OCI-LY7 (cell line): ENCODE data around the gene KPNA3. TPM values are rescaled to one million over a fixed set of nuclear protein-coding genes. Genes with fewer than 3 reads are reported as not detected.

Experiments
- BruUV-seq: library from RNA; stranded (reverse); fragments of 400-500 nt; replicated peaks from 2 replicates; lab custom pipeline; 2021; lab: Mats Ljungman, UMichigan
- CTCF ChIA-PET: fragments of 300-600 bp; sonication (Branson Sonifier 250); formaldehyde crosslinking; loops from one replicate; lab custom pipeline; 2022; ENCODE audit warnings: antibody characterized with exemption; ENCODE audit not compliant: unreplicated experiment; lab: Charles Lee
- POLR2A ChIA-PET: fragments of 300-600 bp; sonication (Branson Sonifier 250); formaldehyde crosslinking; loops from one replicate; lab custom pipeline; 2022; ENCODE audit warnings: antibody characterized with exemption; lab: Charles Lee
- DNase-seq: peaks from one replicate; pipeline ENCODE4 v3.0.0-alpha.2; 2015; ENCODE audit warnings: low spot score
- H2AFZ ChIP-seq: fragments of 200-600 bp; sonication (generic), shearing (Covaris generic); 2 replicates; pipeline ENCODE4 v1.6.1; 2014; ENCODE audit warnings: mild to moderate bottlenecking, antibody characterized with exemption, low read length, moderate library complexity
- H3K27ac ChIP-seq: fragments of 200-600 bp; sonication (generic); 2 replicates; pipeline ENCODE4 v1.5.1; 2014; ENCODE audit warnings: mixed run types, low read depth, mild to moderate bottlenecking, moderate library complexity, low read length, inconsistent platforms; ENCODE audit not compliant: poor library complexity, severe bottlenecking
- H3K36me3 ChIP-seq: fragments of 200-600 bp; sonication (generic); 2 replicates; pipeline ENCODE4 v1.6.1; 2014; ENCODE audit warnings: mild to moderate bottlenecking, antibody characterized with exemption, low read length, moderate library complexity, mixed read lengths; ENCODE audit not compliant: insufficient read depth
- H3K4me1 ChIP-seq: fragments of 200-600 bp; sonication (generic); 2 replicates; pipeline ENCODE4 v1.5.1; 2014; ENCODE audit warnings: mild to moderate bottlenecking, low read length; ENCODE audit not compliant: insufficient read depth, poor library complexity, severe bottlenecking
- H3K4me2 ChIP-seq: fragments of 200-600 bp; sonication (generic); 2 replicates; pipeline ENCODE4 v1.6.1; 2014; ENCODE audit warnings: mild to moderate bottlenecking, low read length
- H3K4me3 ChIP-seq: fragments of 200-600 bp; sonication (generic); 2 replicates; pipeline ENCODE4 v1.5.1; 2014; ENCODE audit warnings: mild to moderate bottlenecking, low read depth, low read length; ENCODE audit not compliant: poor library complexity, severe bottlenecking
- H3K79me2 ChIP-seq: fragments of 200-600 bp; sonication (generic); 2 replicates; pipeline ENCODE4 v1.6.1; 2016; ENCODE audit warnings: low read depth, mild to moderate bottlenecking, low read length, moderate library complexity, mixed read lengths; ENCODE audit not compliant: insufficient read depth
- H3K9me2 ChIP-seq: fragments of 200-600 bp; sonication (generic); 2 replicates; pipeline ENCODE4 v1.6.1; 2016; ENCODE audit warnings: mild to moderate bottlenecking, low read length, mixed read lengths; ENCODE audit not compliant: insufficient read depth
- H3K9me3 ChIP-seq: fragments of 200-600 bp; sonication (generic); 2 replicates; pipeline ENCODE4 v1.6.1; 2014; ENCODE audit warnings: mild to moderate bottlenecking, mixed run types, low read length, mixed read lengths
- H4K20me1 ChIP-seq: fragments of 200-600 bp; sonication (generic); 2 replicates; pipeline ENCODE4 v1.6.1; 2014; ENCODE audit warnings: mild to moderate bottlenecking, antibody characterized with exemption, low read length, moderate library complexity, mixed read lengths; ENCODE audit not compliant: insufficient read depth
- EZH2phosphoT487 ChIP-seq: fragments of 200-600 bp; sonication (generic); IDR thresholded peaks from 2 replicates; pipeline ENCODE4 v1.6.1; 2018; ENCODE audit warnings: low read depth, borderline replicate concordance, mild to moderate bottlenecking, mixed run types, antibody characterized with exemption, low read length, moderate library complexity, mixed read lengths
- intact Hi-C: fragments of 100-400 bp; cut with micrococcal nuclease; formaldehyde crosslinking; loops from one replicate; pipeline ENCODE4 v1.10.0; 2022; ENCODE audit not compliant: unreplicated experiment
- total RNA-seq, 2 experiments: library from RNA; depleted of rRNA in 1 of 2; stranded (reverse); fragments of >200 nt in 1 of 2; shearing (Covaris generic) in 1 of 2; gene quantifications; 2 replicates each; pipeline ENCODE4 v1.2.3, GENCODE V29; 2014 to 2022
- TF ChIP-seq, protein P1 (sequence below): fragments of 200-600 bp; sonication (generic); conservative IDR thresholded peaks from 2 replicates; pipeline ENCODE4 v1.5.1; 2014; ENCODE audit warnings: mild to moderate bottlenecking, antibody characterized with exemption, low read length, moderate library complexity, mixed read lengths

KPNA3 gene
- total RNA-seq, 2 experiments from 2014 or later = 18.2 to 41.1 TPM

DNA sequence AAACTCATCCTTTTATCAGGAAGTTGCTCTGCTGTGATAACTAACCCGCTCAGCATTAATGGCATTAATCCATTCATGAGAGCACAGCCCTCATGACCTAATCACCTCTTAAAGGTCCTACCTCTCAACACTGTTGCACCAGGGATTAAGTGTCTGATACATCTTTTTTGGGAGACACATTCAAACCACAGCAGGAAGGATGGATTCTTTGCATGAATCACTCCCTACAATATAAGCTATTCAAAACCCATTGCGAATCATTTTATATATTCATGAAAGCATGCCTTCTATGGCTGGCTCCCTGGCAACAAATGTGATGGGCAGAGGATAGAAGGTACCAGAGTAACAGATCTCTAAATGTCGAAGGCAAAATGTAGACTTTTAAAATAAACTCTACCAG, 136.6 kb downstream of the KPNA3 start:
- H3K27ac ChIP-seq = no peak overlapping the region
- CTCF ChIA-PET = no interaction called here
- H3K9me3 ChIP-seq = no peaks in the 10 kb centered on the region
- H3K36me3 ChIP-seq = peaks cover 4% of the 10 kb centered on the region; the same call in 1 of the 2 replicates
- H2AFZ ChIP-seq = no peak overlapping the region
- TF ChIP-seq EZH2phosphoT487 = no peak
- TF ChIP-seq, protein P1, sequence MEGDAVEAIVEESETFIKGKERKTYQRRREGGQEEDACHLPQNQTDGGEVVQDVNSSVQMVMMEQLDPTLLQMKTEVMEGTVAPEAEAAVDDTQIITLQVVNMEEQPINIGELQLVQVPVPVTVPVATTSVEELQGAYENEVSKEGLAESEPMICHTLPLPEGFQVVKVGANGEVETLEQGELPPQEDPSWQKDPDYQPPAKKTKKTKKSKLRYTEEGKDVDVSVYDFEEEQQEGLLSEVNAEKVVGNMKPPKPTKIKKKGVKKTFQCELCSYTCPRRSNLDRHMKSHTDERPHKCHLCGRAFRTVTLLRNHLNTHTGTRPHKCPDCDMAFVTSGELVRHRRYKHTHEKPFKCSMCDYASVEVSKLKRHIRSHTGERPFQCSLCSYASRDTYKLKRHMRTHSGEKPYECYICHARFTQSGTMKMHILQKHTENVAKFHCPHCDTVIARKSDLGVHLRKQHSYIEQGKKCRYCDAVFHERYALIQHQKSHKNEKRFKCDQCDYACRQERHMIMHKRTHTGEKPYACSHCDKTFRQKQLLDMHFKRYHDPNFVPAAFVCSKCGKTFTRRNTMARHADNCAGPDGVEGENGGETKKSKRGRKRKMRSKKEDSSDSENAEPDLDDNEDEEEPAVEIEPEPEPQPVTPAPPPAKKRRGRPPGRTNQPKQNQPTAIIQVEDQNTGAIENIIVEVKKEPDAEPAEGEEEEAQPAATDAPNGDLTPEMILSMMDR = no peak
- H3K9me2 ChIP-seq = no peaks in the 10 kb centered on the region
- POLR2A ChIA-PET = interaction anchor here (0.7 kb wide), 1 partner anchor 99 kb away, joined by 4 read pairs; no protein-coding TSS in a partner anchor
- no peak for DNase-seq
- intact Hi-C loops = no loop called here
- H3K79me2 ChIP-seq = no peaks in the 10 kb centered on the region
- no peak overlapping the region for H3K4me3 ChIP-seq
- BruUV-seq = no TSS peak
- no peak overlapping the region for H3K4me2 ChIP-seq
- H3K4me1 ChIP-seq = no peaks in the 10 kb centered on the region
- no peaks in the 10 kb centered on the region for H4K20me1 ChIP-seq

DNA sequence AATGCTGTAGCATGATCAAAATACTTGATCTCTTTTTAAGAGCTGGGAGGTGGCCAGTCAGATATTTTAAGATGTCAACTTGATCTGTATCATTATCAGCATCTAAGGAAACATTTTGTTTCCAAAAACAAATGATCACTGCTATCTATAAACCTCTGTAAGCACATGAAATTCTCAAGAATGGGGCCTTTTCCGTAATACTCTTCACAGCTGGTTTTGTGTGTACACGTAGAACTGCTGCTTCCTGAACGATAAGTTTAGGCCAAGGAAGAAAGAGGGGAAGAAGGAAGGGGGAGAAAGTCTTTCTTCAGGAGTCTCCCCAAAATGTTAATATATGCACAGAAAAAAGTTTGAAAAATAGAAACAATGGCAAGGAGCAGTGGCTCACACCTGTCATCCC, 138.5 kb downstream of the KPNA3 start:
- ChIA-PET POLR2A (interaction anchor here (0.7 kb wide), 1 partner anchor 62 kb away, joined by 5 read pairs; no protein-coding TSS in a partner anchor), CTCF (no interaction called here)
- Histone ChIP-seq H2AFZ (no peak overlapping the region), H3K9me2 (no peaks in the 10 kb centered on the region), H3K4me2 (no peak overlapping the region), H3K36me3 (no peaks in the 10 kb centered on the region), H3K79me2 (no peaks in the 10 kb centered on the region), H3K4me3 (no peak overlapping the region), H3K27ac (no peak overlapping the region), H3K4me1 (no peaks in the 10 kb centered on the region), H3K9me3 (no peaks in the 10 kb centered on the region), H4K20me1 (no peaks in the 10 kb centered on the region)
- BruUV-seq = no TSS peak
- TF ChIP-seq, protein P1 = no peak
- no peak for TF ChIP-seq EZH2phosphoT487
- intact Hi-C loops = no loop called here
- no peak for DNase-seq

DNA sequence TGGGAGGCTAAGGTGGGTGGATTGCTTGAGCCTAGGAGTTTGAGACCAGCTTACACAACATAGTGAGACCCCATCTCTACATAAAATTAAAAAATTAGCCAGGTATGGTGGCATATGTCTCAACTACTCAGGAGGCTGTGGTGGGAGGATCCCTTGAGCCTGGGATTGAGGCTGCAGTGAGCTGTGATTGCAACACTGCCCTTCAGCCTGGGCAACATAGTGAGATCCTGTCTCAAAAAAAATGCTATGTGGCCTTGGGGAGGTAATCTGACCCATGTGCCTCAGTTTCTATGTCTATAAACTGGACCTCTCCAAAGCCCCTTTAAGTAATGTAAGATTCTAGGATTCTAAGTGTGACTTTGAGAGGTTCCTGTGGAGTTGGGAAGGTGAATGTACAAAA, 139.0 kb downstream of the KPNA3 start:
- DNase-seq = no peak
- H3K4me2 ChIP-seq = no peak overlapping the region
- no peaks in the 10 kb centered on the region for H4K20me1 ChIP-seq
- no peaks in the 10 kb centered on the region for H3K4me1 ChIP-seq
- intact Hi-C loops = no loop called here
- POLR2A ChIA-PET = no interaction called here
- no peak overlapping the region for H3K27ac ChIP-seq
- no peak overlapping the region for H3K4me3 ChIP-seq
- no peaks in the 10 kb centered on the region for H3K9me3 ChIP-seq
- CTCF ChIA-PET = no interaction called here
- no TSS peak for BruUV-seq
- TF ChIP-seq EZH2phosphoT487 = no peak
- TF ChIP-seq, protein P1 = no peak
- H2AFZ ChIP-seq = no peak overlapping the region
- H3K79me2 ChIP-seq = no peaks in the 10 kb centered on the region
- no peaks in the 10 kb centered on the region for H3K36me3 ChIP-seq
- H3K9me2 ChIP-seq = no peaks in the 10 kb centered on the region
